ENCODE data around the gene NES.
A peak's percentile ranks its signal among the peaks of the same experiment; 100 is the strongest.

NES gene

DNA sequence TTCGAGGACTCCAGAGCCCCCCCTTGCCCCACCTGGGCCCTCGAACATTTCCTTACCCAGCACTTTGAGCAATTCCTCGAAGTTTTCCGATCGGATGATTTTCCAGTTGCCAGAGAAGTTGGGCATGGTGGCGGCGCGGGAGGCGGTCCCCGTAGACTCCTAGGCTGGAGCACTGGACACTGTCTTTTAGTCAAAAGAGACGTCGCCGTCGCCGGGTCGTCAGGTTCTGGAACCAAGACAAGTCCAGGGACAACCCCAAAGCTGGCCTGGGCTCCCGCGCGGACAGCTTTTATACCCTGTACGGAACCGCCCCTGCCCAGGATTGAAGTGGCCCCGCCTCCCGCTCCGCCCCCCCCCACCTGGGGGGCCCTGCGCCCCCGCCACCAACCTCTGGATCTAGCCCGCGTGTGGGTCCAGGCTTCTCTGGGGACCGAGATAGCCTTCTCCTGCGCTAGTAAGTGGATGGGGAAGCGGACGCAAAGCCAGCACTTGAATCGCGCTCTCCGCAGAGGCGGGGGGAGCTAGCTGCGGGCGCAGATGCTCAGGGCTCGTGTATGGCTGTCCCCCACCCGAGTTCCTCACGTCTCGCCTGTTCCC lies 28.2 kb upstream of the NES start, which contains the start of gene CRABP2:
Gene CRABP2, minus strand, starts transcription at position 263 of the 597 bp plus-strand sequence. Its CDS starts 137 bp downstream, at position 126.
- Histone ChIP-seq H3K4me2 (ENCODE audit: low read length) (peak within 1 kb of the TSS; percentile 42), H3K27ac (ENCODE audit: low read depth, low read length, poor library complexity, severe bottlenecking) (no peak within 1 kb of the TSS), H2AFZ (ENCODE audit: low read length) (no peak within 1 kb of the TSS), H4K20me1 (ENCODE audit: insufficient read depth, low read length) (no peaks in the 10 kb centered on the region), H3K36me3 (ENCODE audit: insufficient read depth, low read length) (no peaks in the 10 kb centered on the region), H3K4me1 (ENCODE audit: insufficient read depth, low read length, severe bottlenecking) (peaks cover 15% of the 10 kb centered on the region), H3K9me3 (ENCODE audit: low read length) (no peaks in the 10 kb centered on the region), H3K9ac (ENCODE audit: low read length) (no peak within 1 kb of the TSS; the same call in 1 of the 2 replicates), H3K79me2 (ENCODE audit: insufficient read depth, low read length) (no peaks in the 10 kb centered on the region), H3F3A (ENCODE audit: insufficient read depth, low read length) (no peaks in the 10 kb centered on the region), H3K27me3 (ENCODE audit: insufficient read depth, low read length) (peaks cover 11% of the 10 kb centered on the region; the same call in 1 of the 2 replicates), H3K4me3 (ENCODE audit: low read depth, low read length, poor library complexity, severe bottlenecking) (peak within 1 kb of the TSS; percentile 33), H3K9me2 (ENCODE audit: low read depth, low read length) (no peaks in the 10 kb centered on the region)
- TF ChIP-seq, protein P1, sequence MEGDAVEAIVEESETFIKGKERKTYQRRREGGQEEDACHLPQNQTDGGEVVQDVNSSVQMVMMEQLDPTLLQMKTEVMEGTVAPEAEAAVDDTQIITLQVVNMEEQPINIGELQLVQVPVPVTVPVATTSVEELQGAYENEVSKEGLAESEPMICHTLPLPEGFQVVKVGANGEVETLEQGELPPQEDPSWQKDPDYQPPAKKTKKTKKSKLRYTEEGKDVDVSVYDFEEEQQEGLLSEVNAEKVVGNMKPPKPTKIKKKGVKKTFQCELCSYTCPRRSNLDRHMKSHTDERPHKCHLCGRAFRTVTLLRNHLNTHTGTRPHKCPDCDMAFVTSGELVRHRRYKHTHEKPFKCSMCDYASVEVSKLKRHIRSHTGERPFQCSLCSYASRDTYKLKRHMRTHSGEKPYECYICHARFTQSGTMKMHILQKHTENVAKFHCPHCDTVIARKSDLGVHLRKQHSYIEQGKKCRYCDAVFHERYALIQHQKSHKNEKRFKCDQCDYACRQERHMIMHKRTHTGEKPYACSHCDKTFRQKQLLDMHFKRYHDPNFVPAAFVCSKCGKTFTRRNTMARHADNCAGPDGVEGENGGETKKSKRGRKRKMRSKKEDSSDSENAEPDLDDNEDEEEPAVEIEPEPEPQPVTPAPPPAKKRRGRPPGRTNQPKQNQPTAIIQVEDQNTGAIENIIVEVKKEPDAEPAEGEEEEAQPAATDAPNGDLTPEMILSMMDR (IDR thresholded peaks at IDR 0.05; ENCODE audit: low read length) = no peak
- no peak for TF ChIP-seq EZH2 (IDR thresholded peaks at IDR 0.05; ENCODE audit: borderline replicate concordance, low read length)

DNA sequence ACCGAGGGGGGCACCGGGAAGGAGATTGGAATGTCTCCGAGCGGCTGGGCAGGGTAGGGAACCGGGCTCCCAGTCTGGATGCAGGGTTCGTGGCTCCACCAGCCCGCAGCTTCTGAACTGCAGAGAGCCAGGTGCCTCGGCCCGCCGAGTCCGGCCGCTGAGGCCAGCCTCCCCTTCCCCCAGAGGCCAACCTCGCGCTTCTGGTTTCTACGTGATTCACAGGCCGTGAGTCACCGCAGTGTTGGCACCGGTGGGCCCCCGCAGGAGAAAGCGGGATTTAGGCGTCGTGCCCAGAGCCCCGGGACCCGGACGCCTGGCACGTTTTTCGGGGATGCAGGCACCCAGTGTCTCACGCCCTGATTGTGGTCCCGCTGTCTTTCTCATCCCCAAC lies 27.7 kb upstream of the NES start:
- Histone ChIP-seq H3K4me1 (ENCODE audit: insufficient read depth, low read length, severe bottlenecking) (peaks cover 15% of the 10 kb centered on the region), H3K4me3 (ENCODE audit: low read depth, low read length, poor library complexity, severe bottlenecking) (no peak overlapping the region), H3K9me2 (ENCODE audit: low read depth, low read length) (no peaks in the 10 kb centered on the region), H3K9ac (ENCODE audit: low read length) (no peak overlapping the region), H3K27me3 (ENCODE audit: insufficient read depth, low read length) (peaks cover 11% of the 10 kb centered on the region; the same call in 1 of the 2 replicates), H4K20me1 (ENCODE audit: insufficient read depth, low read length) (no peaks in the 10 kb centered on the region), H3K36me3 (ENCODE audit: insufficient read depth, low read length) (no peaks in the 10 kb centered on the region), H3K27ac (ENCODE audit: low read depth, low read length, poor library complexity, severe bottlenecking) (no peak overlapping the region), H3K79me2 (ENCODE audit: insufficient read depth, low read length) (no peaks in the 10 kb centered on the region), H2AFZ (ENCODE audit: low read length) (no peak overlapping the region), H3F3A (ENCODE audit: insufficient read depth, low read length) (no peaks in the 10 kb centered on the region), H3K9me3 (ENCODE audit: low read length) (no peaks in the 10 kb centered on the region), H3K4me2 (ENCODE audit: low read length) (no peak overlapping the region)
- TF ChIP-seq EZH2 (IDR thresholded peaks at IDR 0.05; ENCODE audit: borderline replicate concordance, low read length) = no peak
- TF ChIP-seq, protein P1 (IDR thresholded peaks at IDR 0.05; ENCODE audit: low read length) = no peak

DNA sequence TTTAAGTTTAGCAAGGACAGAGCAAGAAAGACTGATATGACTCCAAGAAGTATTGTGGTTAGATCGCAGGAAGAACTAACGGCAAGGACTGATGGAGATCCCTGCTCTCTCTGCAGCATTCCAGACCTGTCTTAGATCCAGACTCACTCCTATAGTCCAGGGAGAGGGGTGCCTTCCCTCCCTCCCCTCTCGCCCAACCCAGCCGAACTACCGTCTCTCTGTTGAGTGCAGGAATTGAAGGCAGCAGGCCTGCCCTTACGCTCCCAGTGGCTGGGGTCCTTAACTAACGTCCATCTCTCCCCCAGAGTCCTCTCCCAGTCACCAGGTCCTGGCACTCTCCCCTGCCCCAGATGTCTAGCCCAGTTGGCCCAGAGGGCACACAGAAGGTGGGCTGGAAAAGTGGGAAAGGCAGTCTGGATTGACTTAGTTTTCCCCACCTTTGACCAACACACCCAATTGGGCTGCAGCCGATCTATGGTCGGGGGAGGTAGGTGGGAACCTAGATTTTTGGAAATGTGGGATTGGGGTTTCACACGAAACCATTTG lies 27.0 kb upstream of the NES start:
- Histone ChIP-seq H3K27me3 (ENCODE audit: insufficient read depth, low read length) (peaks cover 11% of the 10 kb centered on the region; the same call in 1 of the 2 replicates), H2AFZ (ENCODE audit: low read length) (no peak overlapping the region), H3K27ac (ENCODE audit: low read depth, low read length, poor library complexity, severe bottlenecking) (no peak overlapping the region), H3K4me3 (ENCODE audit: low read depth, low read length, poor library complexity, severe bottlenecking) (no peak overlapping the region), H4K20me1 (ENCODE audit: insufficient read depth, low read length) (no peaks in the 10 kb centered on the region), H3K4me1 (ENCODE audit: insufficient read depth, low read length, severe bottlenecking) (peaks cover 15% of the 10 kb centered on the region), H3K79me2 (ENCODE audit: insufficient read depth, low read length) (no peaks in the 10 kb centered on the region), H3K4me2 (ENCODE audit: low read length) (no peak overlapping the region), H3K36me3 (ENCODE audit: insufficient read depth, low read length) (no peaks in the 10 kb centered on the region), H3K9me2 (ENCODE audit: low read depth, low read length) (no peaks in the 10 kb centered on the region), H3K9ac (ENCODE audit: low read length) (no peak overlapping the region), H3F3A (ENCODE audit: insufficient read depth, low read length) (no peaks in the 10 kb centered on the region), H3K9me3 (ENCODE audit: low read length) (no peaks in the 10 kb centered on the region)
- TF ChIP-seq EZH2 (IDR thresholded peaks at IDR 0.05; ENCODE audit: borderline replicate concordance, low read length) = no peak
- TF ChIP-seq, protein P1 (IDR thresholded peaks at IDR 0.05; ENCODE audit: low read length) = no peak
